ENCODE results near the gene PLCB4.

The PLCB4 gene

GRCh38 chr20:9143926-9144325, 75.0 kb downstream of the PLCB4 start:
- Histone ChIP-seq H3K4me2 (ENCODE audit: low read length) (no peak overlapping the region), H3K9ac (no peak overlapping the region), H3K4me1 (peaks cover 8% of the 10 kb centered on the region), H3K9me3 (ENCODE audit: control insufficient read depth, low read length) (no peaks in the 10 kb centered on the region), H2AFZ (no peak overlapping the region), H3K27me3 (ENCODE audit: control insufficient read depth, insufficient read depth, low read length) (no peaks in the 10 kb centered on the region), H3K36me3 (ENCODE audit: control insufficient read depth, insufficient read depth, low read length) (no peaks in the 10 kb centered on the region), H3K27ac (no peak overlapping the region), H3K4me3 (ENCODE audit: low read depth, low read length) (no peak overlapping the region), H3K79me2 (no peaks in the 10 kb centered on the region)
- TF ChIP-seq CTCF (IDR thresholded peaks at IDR 0.05): no peak

- Histone ChIP-seq H3K9ac (no peak overlapping the region), H3K9me3 (ENCODE audit: control insufficient read depth, low read length) (no peaks in the 10 kb centered on the region), H3K27me3 (ENCODE audit: control insufficient read depth, insufficient read depth, low read length) (no peaks in the 10 kb centered on the region), H3K36me3 (ENCODE audit: control insufficient read depth, insufficient read depth, low read length) (no peaks in the 10 kb centered on the region), H3K4me1 (peaks cover 10% of the 10 kb centered on the region), H3K4me3 (ENCODE audit: low read depth, low read length) (no peak overlapping the region), H3K27ac (no peak overlapping the region), H2AFZ (no peak overlapping the region), H3K4me2 (ENCODE audit: low read length) (no peak overlapping the region), H3K79me2 (no peaks in the 10 kb centered on the region)
- no peak for TF ChIP-seq CTCF (IDR thresholded peaks at IDR 0.05)
These were observed 75.8 kb downstream of the PLCB4 start for GRCh38 chr20:9144643-9145042.

- Histone ChIP-seq H3K27ac (no peak overlapping the region), H3K9ac (no peak overlapping the region)
- no peak for TF ChIP-seq CTCF (IDR thresholded peaks at IDR 0.05)
These were observed 76.3 kb downstream of the PLCB4 start for GRCh38 chr20:9145142-9145541.

DNA sequence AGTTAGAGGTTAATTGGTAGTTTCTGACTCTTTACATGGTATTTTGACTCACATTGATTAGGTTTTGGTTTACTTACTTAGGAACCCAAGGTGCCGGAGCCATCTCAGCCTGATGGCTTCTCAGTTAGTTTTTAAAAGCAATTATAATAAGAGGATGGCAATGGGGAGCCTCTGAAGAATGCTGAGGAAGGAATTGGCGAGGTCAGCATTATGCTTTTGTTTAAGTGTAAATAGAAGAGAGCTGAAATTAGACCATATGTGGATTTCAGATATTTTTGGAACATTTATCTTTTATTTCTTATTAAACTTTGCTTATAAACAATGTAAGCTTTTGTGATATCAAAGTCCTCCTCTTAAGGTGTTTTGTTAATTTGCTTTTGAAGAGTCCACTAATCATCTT, 77.8 kb downstream of the PLCB4 start:
- Histone ChIP-seq H2AFZ (no peak overlapping the region), H3K79me2 (no peaks in the 10 kb centered on the region), H3K4me1 (peaks cover 8% of the 10 kb centered on the region), H3K4me3 (ENCODE audit: low read depth, low read length) (no peak overlapping the region), H3K4me2 (ENCODE audit: low read length) (no peak overlapping the region), H3K27ac (no peak overlapping the region), H3K27me3 (ENCODE audit: control insufficient read depth, insufficient read depth, low read length) (no peaks in the 10 kb centered on the region), H3K9ac (no peak overlapping the region), H3K9me3 (ENCODE audit: control insufficient read depth, low read length) (no peaks in the 10 kb centered on the region), H3K36me3 (ENCODE audit: control insufficient read depth, insufficient read depth, low read length) (no peaks in the 10 kb centered on the region)
- TF ChIP-seq CTCF (IDR thresholded peaks at IDR 0.05): no peak

More at GRCh38 chr20:9145142-9145541, 76.3 kb downstream of the PLCB4 start:
- Histone ChIP-seq H3K9me3 (ENCODE audit: control insufficient read depth, low read length) (no peaks in the 10 kb centered on the region), H3K4me2 (ENCODE audit: low read length) (no peak overlapping the region), H3K79me2 (no peaks in the 10 kb centered on the region), H3K36me3 (ENCODE audit: control insufficient read depth, insufficient read depth, low read length) (no peaks in the 10 kb centered on the region), H3K27me3 (ENCODE audit: control insufficient read depth, insufficient read depth, low read length) (no peaks in the 10 kb centered on the region), H2AFZ (no peak overlapping the region), H3K4me3 (ENCODE audit: low read depth, low read length) (no peak overlapping the region), H3K4me1 (peaks cover 9% of the 10 kb centered on the region)

DNA sequence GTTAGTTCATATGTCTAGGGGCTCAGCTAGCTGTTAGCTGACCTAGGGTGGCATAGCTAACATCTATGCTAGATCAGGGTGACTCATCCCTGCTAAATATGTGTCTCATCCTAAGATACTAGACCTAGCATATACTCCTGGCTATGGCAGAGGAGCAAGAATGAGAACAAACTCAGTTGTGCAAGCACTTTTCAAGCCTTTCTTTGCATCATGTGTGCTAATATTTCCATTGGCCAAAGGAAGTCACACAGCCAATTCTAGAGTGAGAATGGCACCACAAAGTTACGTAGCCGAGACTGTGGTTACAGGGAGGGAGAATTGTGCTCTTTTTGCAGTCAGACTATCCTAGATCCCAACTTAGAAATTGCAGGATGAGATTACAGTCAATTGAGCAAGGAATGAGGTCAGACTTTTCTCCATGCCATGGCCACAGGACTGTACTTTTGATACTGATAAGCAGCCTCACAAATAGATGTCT, 78.7 kb downstream of the PLCB4 start:
- no peaks in the 10 kb centered on the region for H3K9me3 ChIP-seq (ENCODE audit: control insufficient read depth, low read length)
- H3K4me2 ChIP-seq (ENCODE audit: low read length): no peak overlapping the region
- TF ChIP-seq CTCF (IDR thresholded peaks at IDR 0.05): no peak
- H3K4me1 ChIP-seq: peaks cover 8% of the 10 kb centered on the region
- no peak overlapping the region for H2AFZ ChIP-seq
- H3K27ac ChIP-seq: no peak overlapping the region
- H3K79me2 ChIP-seq: no peaks in the 10 kb centered on the region
- H3K4me3 ChIP-seq (ENCODE audit: low read depth, low read length): no peak overlapping the region
- H3K9ac ChIP-seq: no peak overlapping the region
- H3K27me3 ChIP-seq (ENCODE audit: control insufficient read depth, insufficient read depth, low read length): no peaks in the 10 kb centered on the region
- H3K36me3 ChIP-seq (ENCODE audit: control insufficient read depth, insufficient read depth, low read length): no peaks in the 10 kb centered on the region
